Measurements from ENCODE around the gene CENPM.
A peak's percentile ranks its signal among the peaks of the same experiment; 100 is the strongest.
"Not testable (repeated sequence)": the region's sequence is repeated elsewhere in the genome, so short reads cannot be mapped to it uniquely, and the experiment has no call there.

Gene CENPM

DNA sequence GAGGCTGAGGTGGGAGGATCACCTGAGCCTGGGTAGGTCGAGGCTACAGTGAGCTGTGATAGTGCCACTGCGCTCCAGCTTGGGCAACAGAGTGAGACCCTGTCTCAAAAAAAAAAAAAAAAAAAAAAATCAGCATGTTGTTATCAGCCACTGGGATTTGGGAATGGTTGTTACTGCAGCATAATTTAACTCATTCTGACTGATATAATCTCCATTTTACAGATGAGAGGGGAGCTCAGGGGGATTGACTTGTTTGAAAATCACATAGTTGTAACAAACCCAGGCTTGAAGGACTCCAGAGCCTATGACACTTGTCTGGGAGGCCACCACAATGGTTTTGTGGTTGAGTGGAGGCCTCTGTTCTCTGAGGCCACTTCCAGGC is 19.3 kb upstream of the CENPM start:
- DNase-seq = no peak

DNA sequence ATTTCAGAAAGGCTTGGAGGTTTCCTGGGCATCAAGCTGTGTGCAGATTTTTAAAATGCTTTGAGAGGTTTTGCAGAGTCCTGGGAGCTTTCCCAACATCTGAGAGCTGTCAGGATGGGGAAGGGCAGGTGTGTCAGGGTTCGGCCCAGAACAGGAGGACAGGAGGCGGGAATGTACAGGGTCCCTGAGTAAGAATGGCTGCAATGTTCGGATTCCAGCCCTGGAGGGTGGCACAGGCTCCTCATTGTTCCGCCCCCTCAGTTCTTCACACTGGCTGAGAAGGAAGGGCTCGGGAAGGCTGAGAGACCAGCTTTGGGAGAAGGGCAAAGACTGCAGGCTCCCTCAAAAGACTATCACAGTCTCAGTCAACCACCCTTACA is 17.1 kb upstream of the CENPM start:
- no peak for DNase-seq

GRCh38 chr22:41963453-41964111 is 16.6 kb upstream of the CENPM start:
- DNase-seq = no peak

- no peak for DNase-seq
Observed at GRCh38 chr22:41957941-41958556, 11.1 kb upstream of the CENPM start.

GRCh38 chr22:41952713-41953112 is 5.8 kb upstream of the CENPM start:
- DNase-seq = no peak

DNA sequence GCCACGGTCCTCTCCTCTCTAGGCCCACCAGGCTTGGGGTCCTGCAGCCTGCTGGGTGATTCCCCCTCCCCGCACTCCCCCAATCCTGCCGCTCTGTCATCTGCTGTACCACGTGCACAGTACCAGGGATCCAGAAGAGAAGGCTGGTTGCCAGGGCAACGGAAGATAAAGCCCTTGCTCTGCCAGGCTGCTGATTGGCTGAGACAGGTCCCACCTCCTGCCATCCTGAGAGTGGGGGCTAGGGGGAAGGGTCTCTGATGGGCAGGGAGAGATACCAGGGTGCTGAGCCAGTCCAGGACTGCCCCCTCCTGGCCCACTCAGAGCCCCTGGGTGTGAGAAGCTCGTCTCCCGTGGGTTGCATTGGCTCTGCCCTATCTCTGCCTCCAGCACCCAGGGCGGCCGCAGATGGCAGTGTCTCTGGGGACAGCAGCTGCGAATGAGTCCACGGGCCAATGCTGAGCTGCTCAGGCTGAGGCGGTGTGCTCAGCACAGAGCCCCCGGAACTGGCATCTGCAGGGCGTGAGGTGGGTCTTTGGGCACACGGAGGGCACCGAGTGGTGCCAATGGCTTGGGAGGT is 5.0 kb upstream of the CENPM start, which contains the start of gene SMIM45:
Gene SMIM45, plus strand, starts transcription at position 253 of the 577 bp plus-strand sequence.
- DNase-seq = peak; percentile 95

DNA sequence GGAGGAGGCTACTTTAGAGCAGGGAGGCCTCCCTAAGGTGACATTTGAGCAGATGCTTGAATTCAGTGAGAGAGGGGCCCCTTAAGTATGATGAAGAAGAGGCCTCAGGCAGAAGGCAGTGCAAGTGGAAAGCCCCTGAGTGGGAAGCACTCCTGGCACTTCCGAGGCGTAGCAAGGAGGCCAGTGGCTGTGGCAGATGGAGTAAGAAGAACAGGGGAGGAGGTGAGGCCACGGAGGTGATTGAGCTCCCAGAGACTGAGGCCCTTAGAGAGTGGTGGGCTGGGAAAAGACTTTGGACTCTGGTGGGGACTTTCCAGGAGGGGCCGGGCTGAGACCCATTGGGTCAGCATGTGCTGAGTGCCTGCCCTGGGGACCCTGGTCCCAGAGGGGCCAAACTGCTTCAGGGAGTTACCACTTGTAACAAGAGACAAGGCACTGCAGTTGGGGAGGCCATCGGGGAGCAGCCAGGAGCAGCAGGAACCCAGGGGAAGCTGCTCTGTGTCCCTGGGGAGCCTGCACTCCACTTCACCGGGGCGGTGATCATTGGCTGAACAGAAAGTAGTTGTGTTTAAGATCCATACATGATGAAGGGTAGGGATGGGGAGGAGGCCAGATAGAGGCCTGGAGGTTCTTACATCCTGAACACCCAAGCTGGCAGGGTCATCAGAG is 2.5 kb upstream of the CENPM start:
- no peak for DNase-seq

GRCh38 chr22:41948928-41949296 is 2.0 kb upstream of the CENPM start:
- DNase-seq = not testable (repeated sequence)

DNA sequence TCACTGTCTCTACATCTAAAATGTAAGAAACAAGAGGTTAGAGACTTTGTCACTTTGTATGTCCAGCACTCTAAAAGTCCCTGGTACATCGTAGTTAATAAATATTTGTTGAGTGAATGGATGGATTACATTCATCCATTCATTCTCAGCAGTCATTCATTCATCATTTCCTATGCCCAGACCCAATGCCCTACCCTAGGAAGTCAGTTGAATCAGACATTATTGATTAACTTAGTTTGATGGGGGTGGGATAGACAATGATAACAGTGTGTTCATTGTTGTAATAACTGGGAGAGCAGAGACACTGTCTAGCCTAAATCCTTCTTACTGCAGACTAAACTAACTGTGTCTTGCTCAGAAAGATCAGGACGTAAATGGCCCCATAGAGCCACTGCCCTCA is 1.2 kb upstream of the CENPM start:
- no peak for DNase-seq

- no peak for DNase-seq
Observed at GRCh38 chr22:41947424-41948080, 600 bp upstream of the CENPM start.

- DNase-seq = no peak
Observed at GRCh38 chr22:41943661-41944209, 3.2 kb downstream of the CENPM start.

DNA sequence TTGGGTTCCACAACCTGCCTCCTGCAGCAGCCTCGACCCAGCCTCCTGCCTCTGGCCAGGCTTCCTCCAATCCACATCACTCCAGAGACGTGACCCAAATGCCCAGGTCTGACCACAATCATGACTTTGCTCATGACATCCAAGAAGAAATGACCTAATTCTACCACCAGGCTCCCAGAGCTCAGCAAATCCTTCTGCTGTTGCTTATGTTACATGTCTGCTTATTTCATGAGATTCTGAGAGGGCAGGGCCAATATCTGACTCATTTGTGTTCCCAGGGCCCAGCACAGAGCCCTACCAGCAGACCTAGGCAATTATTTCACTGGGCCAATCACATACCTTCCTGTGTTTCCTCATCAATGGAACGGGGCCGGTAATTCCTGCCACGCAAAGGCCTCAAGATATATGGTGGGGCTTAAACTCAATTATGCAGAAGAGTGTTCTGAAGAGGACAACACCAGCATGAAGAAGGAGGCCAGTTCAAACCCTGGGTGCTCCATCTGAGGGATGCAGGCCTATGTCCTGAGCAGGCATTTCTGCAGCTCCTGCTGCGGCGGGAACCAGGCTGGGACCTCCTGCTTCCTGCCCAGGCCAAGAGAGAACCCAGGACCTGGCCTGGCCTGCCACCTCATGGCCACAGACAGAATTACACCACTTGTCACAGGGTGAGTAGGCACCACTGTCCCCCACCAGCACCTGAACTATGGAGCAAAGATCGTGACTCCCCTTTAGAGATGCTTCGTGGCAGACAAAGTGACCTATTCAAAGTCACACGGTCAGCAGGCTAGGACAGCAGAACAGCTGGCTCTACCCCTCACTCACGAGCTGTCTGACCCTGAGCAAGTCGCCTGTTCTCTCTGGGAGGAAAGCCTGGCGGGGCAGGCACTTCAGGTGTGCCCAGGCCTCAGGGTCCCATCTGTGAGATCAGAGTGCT is 5.9 kb downstream of the CENPM start:
- peak; percentile 91 for DNase-seq

DNA sequence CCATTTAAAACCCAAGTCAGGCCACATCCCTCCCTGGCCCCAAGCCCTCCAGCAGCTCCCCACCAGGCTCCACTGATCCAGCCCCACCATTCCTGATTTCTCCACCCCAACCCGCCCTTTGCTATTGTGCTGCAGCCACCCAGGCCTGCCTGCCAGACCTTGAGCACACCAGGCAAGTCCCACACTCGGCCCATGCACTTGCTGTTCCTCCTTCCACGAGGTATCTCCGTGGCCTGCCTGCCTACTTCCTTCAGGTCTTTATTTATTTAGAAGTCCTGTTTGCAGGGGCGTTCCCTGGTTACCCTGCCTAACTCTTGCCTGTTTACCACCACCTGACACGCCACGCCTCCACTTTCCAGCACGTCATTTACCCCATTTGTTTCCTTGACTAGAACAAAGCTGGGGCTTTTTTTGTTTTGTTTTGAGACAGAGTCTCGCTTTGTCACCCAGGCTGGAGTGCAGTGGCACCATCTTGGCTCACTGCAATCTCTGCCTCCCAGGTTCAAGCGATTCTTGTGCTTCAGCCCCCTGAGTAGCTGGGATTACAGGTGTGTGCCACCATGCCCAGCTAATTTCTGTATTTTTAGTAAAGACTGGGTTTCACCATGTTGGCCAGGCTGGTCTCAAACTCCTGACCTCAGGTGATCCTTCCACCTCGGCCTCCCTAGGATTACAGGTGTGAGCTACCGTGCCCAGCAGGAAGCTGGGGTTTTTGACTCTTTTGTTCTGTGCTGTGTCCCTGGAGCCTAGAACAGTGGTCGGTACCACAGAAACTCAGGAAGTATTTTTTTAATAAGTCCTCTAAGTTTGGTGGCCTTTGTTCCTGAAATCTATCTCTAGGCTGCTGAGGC is 6.7 kb downstream of the CENPM start:
- DNase-seq = no peak

GRCh38 chr22:41936894-41937169 is 10.1 kb downstream of the CENPM start:
- DNase-seq = no peak

DNA sequence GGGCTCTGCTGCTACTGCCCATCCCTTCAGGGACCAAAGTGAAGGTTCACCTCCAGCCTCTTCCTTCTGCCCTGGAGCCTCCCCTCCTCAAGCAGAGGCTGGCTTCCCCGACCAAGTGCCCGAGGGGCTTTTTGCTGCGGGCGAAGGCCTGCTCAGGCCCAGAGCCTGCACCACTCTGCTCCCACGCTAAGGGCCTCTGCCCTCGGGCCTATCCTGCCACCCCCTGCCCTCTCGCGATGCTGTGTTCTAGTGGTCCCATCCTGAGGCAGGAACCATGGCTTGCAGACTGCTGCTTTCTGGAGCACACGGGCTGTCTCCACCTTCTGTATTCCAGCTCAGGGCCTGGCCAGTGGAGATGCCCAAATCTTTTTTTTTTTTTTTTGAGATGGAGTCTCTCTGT is 11.4 kb downstream of the CENPM start:
- no peak for DNase-seq

DNA sequence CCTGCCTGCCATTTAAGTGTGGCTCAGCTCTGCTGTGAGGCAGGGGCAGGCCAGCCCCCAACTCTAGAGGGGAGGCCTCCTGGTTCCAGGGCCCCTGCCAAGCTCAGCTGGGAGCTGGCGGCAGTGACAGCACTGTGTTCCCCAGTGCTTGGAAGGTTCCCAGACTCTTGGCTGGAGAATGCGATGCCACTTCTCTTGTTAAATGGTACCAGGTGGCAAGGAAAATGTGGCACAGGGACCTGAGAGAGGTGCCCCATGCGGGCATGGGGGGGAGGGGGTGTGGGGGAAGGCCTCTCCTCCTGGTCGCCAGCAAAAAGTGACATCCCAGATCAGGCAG is 12.0 kb downstream of the CENPM start:
- no peak for DNase-seq

DNA sequence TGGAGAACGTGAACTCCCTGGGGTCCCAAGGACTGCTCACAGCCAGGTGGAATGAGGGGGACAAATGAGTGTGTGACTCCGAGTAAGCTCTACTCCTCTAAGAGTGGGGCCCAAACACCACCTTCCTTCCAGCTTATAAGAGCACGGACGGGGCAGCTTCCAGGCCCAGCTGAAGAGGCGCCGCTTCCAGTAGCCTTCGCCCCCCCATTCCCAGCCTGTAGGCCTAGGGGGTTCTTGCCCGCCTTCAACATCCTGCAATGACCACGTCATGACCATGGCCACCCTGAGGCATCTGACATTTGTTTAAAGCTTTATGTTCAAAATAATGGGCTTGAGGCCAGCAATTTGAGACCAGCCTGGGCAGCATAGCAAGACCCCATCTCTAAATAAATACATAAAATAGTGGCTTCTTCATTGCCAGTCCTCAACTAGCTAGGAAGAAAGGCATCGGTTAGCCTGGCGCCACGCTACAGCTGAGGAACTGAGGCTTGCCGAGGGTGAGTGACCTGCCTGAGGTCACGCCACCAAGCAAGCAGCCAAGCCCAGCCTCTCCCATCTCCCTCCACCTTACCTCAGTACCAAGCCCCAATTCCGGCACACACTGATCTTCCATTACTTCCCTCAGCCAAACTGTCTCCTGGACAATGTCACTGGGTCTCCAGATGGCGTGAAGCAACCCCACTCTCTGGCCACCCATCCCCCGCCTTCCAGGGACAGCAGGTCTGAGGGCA is 12.5 kb downstream of the CENPM start:
- DNase-seq = no peak

- no peak for DNase-seq
Observed at GRCh38 chr22:41933411-41934177, 13.4 kb downstream of the CENPM start.

- no peak for DNase-seq
Observed at GRCh38 chr22:41932353-41932752, 14.6 kb downstream of the CENPM start.

DNA sequence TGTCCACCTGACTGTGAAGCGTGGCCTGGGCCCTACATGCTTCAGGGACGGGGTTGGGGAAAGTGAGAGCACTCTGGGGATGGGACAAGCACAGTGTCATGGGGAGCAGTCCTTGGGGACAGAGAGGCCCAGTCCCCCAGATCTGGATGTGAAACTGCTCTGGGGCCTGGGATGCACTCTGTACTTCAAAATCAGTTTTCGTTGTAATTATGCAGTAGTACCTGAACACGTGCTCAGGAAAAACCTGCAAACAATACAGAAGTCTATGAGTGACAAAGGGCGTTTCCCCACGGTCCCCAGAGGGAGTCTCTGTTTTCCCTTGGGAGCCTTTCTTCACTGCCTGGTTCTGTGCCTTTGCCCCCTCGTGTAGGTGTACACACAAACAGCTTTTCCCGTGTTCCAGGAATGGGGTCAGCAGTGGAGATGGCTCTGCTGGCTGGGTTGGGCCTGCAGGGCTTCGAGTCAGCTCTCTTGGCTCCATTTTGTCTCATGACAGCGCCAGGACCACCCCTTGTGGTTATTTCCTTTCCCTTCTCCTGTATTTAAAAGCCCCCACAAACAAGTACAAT is 15.2 kb downstream of the CENPM start:
- DNase-seq = no peak

All from eye (tissue), 1 donor.